ENCODE results near the gene HDAC5. TPM values are rescaled to one million over a fixed set of nuclear protein-coding genes. Genes with fewer than 3 reads are reported as not detected.
"Not testable (repeated sequence)": the region's sequence is repeated elsewhere in the genome, so short reads cannot be mapped to it uniquely, and the experiment has no call there.

HDAC5 gene
- total RNA-seq, 1 experiment from 2014 or later, result 22.4 TPM

DNA sequence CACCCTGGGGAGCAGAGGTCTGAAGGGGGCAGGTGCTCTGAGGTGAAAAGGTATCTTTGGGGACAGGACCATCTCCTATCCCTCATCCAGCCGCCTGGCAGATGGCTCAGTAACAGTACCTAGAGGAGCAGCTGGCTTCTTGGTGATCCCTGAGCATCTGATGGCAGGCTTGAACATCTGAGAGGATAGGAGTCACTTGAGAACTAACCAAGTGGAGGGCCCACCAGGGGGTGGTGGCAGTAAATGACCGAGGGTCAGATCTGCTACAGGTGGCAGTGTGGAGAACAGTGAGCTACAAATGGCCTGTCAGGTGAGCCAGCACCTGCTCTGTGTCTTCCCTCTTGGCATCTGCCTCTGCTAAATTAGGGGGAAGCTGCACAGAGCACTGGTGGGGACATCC lies 32.0 kb upstream of the HDAC5 start:
- intact Hi-C loops (cut with micrococcal nuclease; ENCODE audit: unreplicated experiment), result no loop called here
- Mint-ChIP-seq H3K27ac (ENCODE audit: unreplicated experiment) (no peak overlapping the region), H3K27me3 (ENCODE audit: unreplicated experiment) (no peaks in the 10 kb centered on the region), H3K4me3 (ENCODE audit: low read depth, unreplicated experiment) (no peak overlapping the region), H3K9me3 (ENCODE audit: low read depth, unreplicated experiment) (no peaks in the 10 kb centered on the region), H3K4me1 (ENCODE audit: low read depth, unreplicated experiment) (no peaks in the 10 kb centered on the region), H3K36me3 (ENCODE audit: insufficient read depth, unreplicated experiment) (peaks cover 24% of the 10 kb centered on the region)
- CTCF ChIA-PET, result interaction anchor here (1.0 kb wide), 1 partner anchor 13 kb away, joined by 3 read pairs; no protein-coding TSS in a partner anchor
- no peak for DNase-seq
- BruUV-seq (replicated peaks), result no TSS peak
- no peak for TF ChIP-seq CTCF (IDR thresholded peaks at IDR 0.05; ENCODE audit: unreplicated experiment)

DNA sequence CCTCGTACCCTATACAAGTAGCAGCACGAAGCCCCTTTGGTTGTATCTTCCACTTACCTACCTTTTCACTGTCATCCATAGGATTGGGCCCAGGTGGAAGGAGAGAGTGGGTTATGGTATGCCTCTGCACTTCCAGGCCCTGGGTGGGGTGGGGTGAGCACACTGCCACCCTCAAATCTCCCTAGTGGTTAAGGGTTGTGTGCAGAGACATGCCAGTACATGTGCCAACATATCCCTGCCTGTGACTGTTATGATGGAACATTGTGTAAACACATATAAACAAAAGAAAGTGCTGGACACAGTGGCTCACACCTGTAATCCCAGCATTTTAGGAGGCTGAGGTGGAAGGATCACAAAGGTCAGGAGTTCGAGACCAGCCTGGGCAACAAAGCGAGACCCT lies 29.4 kb upstream of the HDAC5 start:
- H3K27me3 Mint-ChIP-seq (ENCODE audit: unreplicated experiment), result no peaks in the 10 kb centered on the region
- no peak overlapping the region for H3K4me3 Mint-ChIP-seq (ENCODE audit: low read depth, unreplicated experiment)
- intact Hi-C loops (cut with micrococcal nuclease; ENCODE audit: unreplicated experiment), result no loop called here
- TF ChIP-seq CTCF (IDR thresholded peaks at IDR 0.05; ENCODE audit: unreplicated experiment), result no peak
- H3K4me1 Mint-ChIP-seq (ENCODE audit: low read depth, unreplicated experiment), result no peaks in the 10 kb centered on the region
- BruUV-seq (replicated peaks), result no TSS peak
- H3K9me3 Mint-ChIP-seq (ENCODE audit: low read depth, unreplicated experiment), result no peaks in the 10 kb centered on the region
- no peak for DNase-seq
- CTCF ChIA-PET, result interaction anchor here (2.6 kb wide), 1 partner anchor 15 kb away, joined by 8 read pairs; no protein-coding TSS in a partner anchor
- H3K27ac Mint-ChIP-seq (ENCODE audit: unreplicated experiment), result no peak overlapping the region
- H3K36me3 Mint-ChIP-seq (ENCODE audit: insufficient read depth, unreplicated experiment), result peaks cover 27% of the 10 kb centered on the region

DNA sequence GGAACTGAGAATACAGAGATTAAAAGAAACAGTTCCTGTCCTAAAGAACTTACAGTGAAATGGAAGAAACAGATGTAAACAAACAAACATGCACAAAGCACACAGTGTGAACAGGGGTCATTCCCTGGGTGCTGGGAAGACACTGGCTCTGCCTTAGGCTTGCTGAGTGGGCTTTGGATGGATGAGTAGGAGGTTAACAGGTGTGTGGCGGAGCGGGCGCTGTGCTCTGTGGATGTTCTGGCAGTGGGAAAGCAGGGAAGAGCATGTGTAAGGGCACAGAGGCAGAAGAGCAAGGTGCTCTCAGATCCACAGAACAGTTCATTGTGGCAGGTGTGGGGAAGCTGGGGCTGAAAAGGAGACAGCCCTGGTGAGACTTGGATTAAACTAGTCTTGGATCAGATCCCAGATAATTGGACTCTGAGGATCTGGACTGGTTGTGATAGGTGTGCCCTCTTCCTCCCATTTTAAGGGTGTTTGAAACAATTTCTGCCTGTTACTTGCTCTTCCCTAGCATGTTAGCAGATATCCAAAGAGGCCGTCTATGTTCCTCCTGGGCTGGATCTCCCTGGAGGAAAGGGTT lies 26.4 kb upstream of the HDAC5 start:
- H3K4me3 Mint-ChIP-seq (ENCODE audit: low read depth, unreplicated experiment), result no peak overlapping the region
- no peak for TF ChIP-seq CTCF (IDR thresholded peaks at IDR 0.05; ENCODE audit: unreplicated experiment)
- H3K27me3 Mint-ChIP-seq (ENCODE audit: unreplicated experiment), result no peaks in the 10 kb centered on the region
- CTCF ChIA-PET, result interaction anchor here (1.1 to 1.3 kb wide), 2 partner anchors 11 kb away, joined by 3 to 4 read pairs; no protein-coding TSS in a partner anchor
- intact Hi-C loops (cut with micrococcal nuclease; ENCODE audit: unreplicated experiment), result no loop called here
- H3K27ac Mint-ChIP-seq (ENCODE audit: unreplicated experiment), result no peak overlapping the region
- no peaks in the 10 kb centered on the region for H3K9me3 Mint-ChIP-seq (ENCODE audit: low read depth, unreplicated experiment)
- DNase-seq, result no peak
- H3K4me1 Mint-ChIP-seq (ENCODE audit: low read depth, unreplicated experiment), result no peaks in the 10 kb centered on the region
- peaks cover 33% of the 10 kb centered on the region for H3K36me3 Mint-ChIP-seq (ENCODE audit: insufficient read depth, unreplicated experiment)
- no TSS peak for BruUV-seq (replicated peaks)

DNA sequence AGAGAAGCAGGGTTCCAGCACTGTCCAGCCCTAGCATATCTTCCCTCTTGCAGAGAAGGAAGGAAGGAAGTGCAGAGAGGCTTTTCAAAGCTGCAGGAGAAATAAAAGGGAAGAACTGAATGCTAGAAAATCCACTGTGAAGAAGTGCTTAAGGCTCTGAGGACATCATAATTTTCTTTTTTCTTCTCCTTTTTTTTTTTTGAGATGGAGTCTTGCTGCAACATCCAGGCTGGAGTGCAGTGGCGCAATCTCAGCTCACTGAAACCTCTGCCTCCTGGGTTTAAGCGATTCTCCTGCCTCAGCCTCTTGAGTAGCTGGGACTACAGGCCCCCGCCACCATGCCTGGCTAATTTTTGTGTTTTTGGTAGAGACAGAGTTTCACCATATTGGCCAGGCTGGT lies 25.6 kb upstream of the HDAC5 start:
- H3K27me3 Mint-ChIP-seq (ENCODE audit: unreplicated experiment); BruUV-seq (replicated peaks); CTCF ChIA-PET; H3K4me1 Mint-ChIP-seq (ENCODE audit: low read depth, unreplicated experiment); intact Hi-C loops (cut with micrococcal nuclease; ENCODE audit: unreplicated experiment); H3K9me3 Mint-ChIP-seq (ENCODE audit: low read depth, unreplicated experiment); H3K27ac Mint-ChIP-seq (ENCODE audit: unreplicated experiment); H3K4me3 Mint-ChIP-seq (ENCODE audit: low read depth, unreplicated experiment); DNase-seq: not testable (repeated sequence)
- peaks cover 32% of the 10 kb centered on the region for H3K36me3 Mint-ChIP-seq (ENCODE audit: insufficient read depth, unreplicated experiment)

GRCh38 chr17:44147812-44148211 lies 24.4 kb upstream of the HDAC5 start:
- TF ChIP-seq CTCF (IDR thresholded peaks at IDR 0.05; ENCODE audit: unreplicated experiment), result no peak
- H3K4me3 Mint-ChIP-seq (ENCODE audit: low read depth, unreplicated experiment), result no peak overlapping the region
- no peak overlapping the region for H3K27ac Mint-ChIP-seq (ENCODE audit: unreplicated experiment)
- no peak for DNase-seq
- no peaks in the 10 kb centered on the region for H3K4me1 Mint-ChIP-seq (ENCODE audit: low read depth, unreplicated experiment)
- BruUV-seq (replicated peaks), result no TSS peak
- H3K9me3 Mint-ChIP-seq (ENCODE audit: low read depth, unreplicated experiment), result no peaks in the 10 kb centered on the region
- no peaks in the 10 kb centered on the region for H3K27me3 Mint-ChIP-seq (ENCODE audit: unreplicated experiment)
- CTCF ChIA-PET, result no interaction called here
- H3K36me3 Mint-ChIP-seq (ENCODE audit: insufficient read depth, unreplicated experiment), result peaks cover 26% of the 10 kb centered on the region
- intact Hi-C loops (cut with micrococcal nuclease; ENCODE audit: unreplicated experiment), result no loop called here
